Pancreas (tissue), 10 donors: ENCODE data around the gene GALNT17. TPM values are rescaled to one million over a fixed set of nuclear protein-coding genes. Genes with fewer than 3 reads are reported as not detected.

Source experiments
- ATAC-seq, 4 donors: fragments of 200-7000 bp; cut with Tn5 transposase; one replicate each; pipeline versions ENCODE4 v1.8.0 to v1.9.1; 2020; ENCODE audit warnings: mild to moderate bottlenecking in 4 of 4, moderate library complexity in 4 of 4
- DNase-seq, 6 donors: peaks; one replicate each; pipeline ENCODE4 v3.0.0-alpha.2; 2020
- FAIRE-seq: peaks from 2 replicates; lab custom pipeline; 2012; peaks lifted over from hg19 to GRCh38; lab: Jason Lieb, UNC
- H3K27ac ChIP-seq, 4 donors: fragments of 200-600 bp; sonication (generic); 1 replicate in 3 of 4; 2 replicates in 1 of 4; pipeline versions ENCODE4 v1.5.0 to v1.8.0; 2020
- H3K27me3 ChIP-seq, 4 donors: fragments of 200-600 bp; one replicate each; pipeline ENCODE4 v1.8.0; 2021
- H3K36me3 ChIP-seq, 3 donors: fragments of 200-600 bp; sonication (generic) in 1 of 3; one replicate each; pipeline versions ENCODE4 v1.5.0 to v1.8.0; 2020 to 2021
- H3K4me1 ChIP-seq, 3 donors: fragments of 200-600 bp; one replicate each; pipeline ENCODE4 v1.8.0; 2021
- H3K4me3 ChIP-seq, 4 donors: fragments of 200-600 bp; sonication (generic) in 2 of 4; one replicate each; pipeline versions ENCODE4 v1.5.0 to v1.8.0; 2020 to 2021
- H3K9me3 ChIP-seq, 4 donors: fragments of 200-600 bp; one replicate each; pipeline ENCODE4 v1.8.0; 2021
- CTCF ChIP-seq, 4 donors: fragments of 200-600 bp; sonication (generic) in 3 of 4; IDR thresholded peaks; one replicate each; pipeline versions ENCODE4 v1.5.0 to v1.8.0; 2021; ENCODE audit warnings: antibody characterized with exemption in 4 of 4
- WGBS, 2 donors: extraction: QIAGEN DNeasy Blood & Tissue Kit; methylation state at CpG; one replicate each; pipeline ENCODE4 v1.1.7; 2013; 5-methylcytosine and 5-hydroxymethylcytosine counted together
- intact Hi-C, 3 donors: fragments of 100-400 bp; cut with DNase I; formaldehyde crosslinking; loops; one replicate each; pipeline versions ENCODE4 v1.11.1 to v1.14.2; 2022
- polyA plus RNA-seq, 2 donors: library from polyadenylated mRNA; stranded (reverse); fragments of 200-250 nt; gene quantifications; one replicate each; pipeline ENCODE4 v1.2.3, GENCODE V29; 2013
- total RNA-seq, 6 donors: library from RNA; stranded (reverse); fragmentation: NEBNext Ultra II Directional in 4 of 6; extraction: Animal tissue kit (Norgen Biotek cat#: 25700) in 4 of 6; gene quantifications; one replicate each; pipeline versions ENCODE4 v1.2.1 to v1.2.4, GENCODE V29; 2021 to 2023
- donor health status: healthy with polysubstance abuse.
- donor health status: DM: no; HTN: no; CAD: no; lungs with moderate emphysema.
- donor health status: DM: no; HTN: no; CAD: no.
- donor health status: control.
- donor health status: control.
- donor health status: Bipolar disorder and iron deficiency.
- donor health status: DM: yes; HTN: yes; CAD: no.
- donor health status: DM: no; HTN: no; CAD: no.
- donor health status: DM: no; HTN: no; CAD: no.
- donor health status: DM: yes; HTN: yes; CAD: no.

GALNT17 gene
- total and polyA plus RNA-seq, 8 donors, result 0.70 to 4.6 (median 2.9) TPM

- Histone ChIP-seq H3K36me3 (no peaks in the 10 kb centered on the region), H3K9me3 (no peaks in the 10 kb centered on the region), H3K4me1 (no peaks in the 10 kb centered on the region), H3K27me3 (no peaks in the 10 kb centered on the region), H3K27ac (no peak overlapping the region), H3K4me3 (no peak overlapping the region)
- FAIRE-seq, result no peak
- no peak for ATAC-seq
- 62 to 65% methylated on average over 4 of the region's 4 CpGs for WGBS, 2 donors
- intact Hi-C loops, result no loop called here
- DNase-seq, result no peak
- TF ChIP-seq CTCF (IDR thresholded peaks at IDR 0.05), result no peak
Measured at GRCh38 chr7:71182438-71182935, 50.5 kb downstream of the GALNT17 start.

- H3K27me3 ChIP-seq, result no peaks in the 10 kb centered on the region
- no peak overlapping the region for H3K4me3 ChIP-seq
- H3K9me3 ChIP-seq, result no peaks in the 10 kb centered on the region
- FAIRE-seq (no peak), DNase-seq (no peak), ATAC-seq (no peak)
- H3K27ac ChIP-seq, result no peak overlapping the region
- no peak for TF ChIP-seq CTCF (IDR thresholded peaks at IDR 0.05)
- intact Hi-C loops, result no loop called here
- 87 to 92% methylated on average over 5 of the region's 5 CpGs for WGBS, 2 donors
- no peaks in the 10 kb centered on the region for H3K36me3 ChIP-seq
- no peaks in the 10 kb centered on the region for H3K4me1 ChIP-seq
Measured at GRCh38 chr7:71184136-71184535, 52.2 kb downstream of the GALNT17 start.

GRCh38 chr7:71184609-71185008, 52.7 kb downstream of the GALNT17 start:
- H3K36me3 ChIP-seq, result no peaks in the 10 kb centered on the region
- FAIRE-seq (no peak), ATAC-seq (no peak), DNase-seq (no peak)
- intact Hi-C loops, result no loop called here
- H3K27ac ChIP-seq, result no peak overlapping the region
- TF ChIP-seq CTCF (IDR thresholded peaks at IDR 0.05), result no peak
- no peaks in the 10 kb centered on the region for H3K27me3 ChIP-seq
- H3K9me3 ChIP-seq, result no peaks in the 10 kb centered on the region
- no peak overlapping the region for H3K4me3 ChIP-seq
- no peaks in the 10 kb centered on the region for H3K4me1 ChIP-seq
- WGBS, 2 donors, result 70 to 100% methylated on average over 1 of the region's 1 CpG

GRCh38 chr7:71186535-71187057, 54.7 kb downstream of the GALNT17 start:
- intact Hi-C loops, result no loop called here
- no peak for FAIRE-seq
- no peaks in the 10 kb centered on the region for H3K9me3 ChIP-seq
- ATAC-seq, result no peak
- H3K36me3 ChIP-seq, result no peaks in the 10 kb centered on the region
- H3K4me3 ChIP-seq, result no peak overlapping the region
- DNase-seq, result no peak
- H3K4me1 ChIP-seq, result no peaks in the 10 kb centered on the region
- no peak overlapping the region for H3K27ac ChIP-seq
- no peak for TF ChIP-seq CTCF (IDR thresholded peaks at IDR 0.05)
- WGBS, 2 donors, result 74 to 80% methylated on average over 4 of the region's 4 CpGs
- H3K27me3 ChIP-seq, result no peaks in the 10 kb centered on the region

- no peaks in the 10 kb centered on the region for H3K36me3 ChIP-seq
- no peak for TF ChIP-seq CTCF (IDR thresholded peaks at IDR 0.05)
- ATAC-seq (no peak), FAIRE-seq (no peak), DNase-seq (no peak)
- intact Hi-C loops, result no loop called here
- no peak overlapping the region for H3K27ac ChIP-seq
- WGBS, 2 donors, result 90 to 91% methylated on average over 6 of the region's 6 CpGs
- no peak overlapping the region for H3K4me3 ChIP-seq
- H3K4me1 ChIP-seq, result no peaks in the 10 kb centered on the region
- no peaks in the 10 kb centered on the region for H3K9me3 ChIP-seq
- H3K27me3 ChIP-seq, result no peaks in the 10 kb centered on the region
Measured at GRCh38 chr7:71191771-71192170, 59.8 kb downstream of the GALNT17 start.
